Spleen (tissue), 11 donors: ENCODE results near the gene ADAM19. TPM values are rescaled to one million over a fixed set of nuclear protein-coding genes. Genes with fewer than 3 reads are reported as not detected.

Experiments
- DNase-seq: peaks from one replicate; pipeline ENCODE4 v3.0.0-alpha.2; 2020
- H3K27ac ChIP-seq, 8 donors: fragments of 200-600 bp; sonication (generic) in 7 of 8; 1 replicate in 4 of 8; 2 replicates in 4 of 8; pipeline versions ENCODE4 v1.5.0 to v1.8.0; 2016 to 2021; ENCODE audit warnings: inconsistent platforms in 4 of 8, mild to moderate bottlenecking in 4 of 8, moderate library complexity in 1 of 8
- H3K27me3 ChIP-seq, 7 donors: fragments of 200-600 bp; sonication (generic) in 6 of 7; replicated peaks in 1 of 7; 1 replicate in 4 of 7; 2 replicates in 3 of 7; pipeline versions ENCODE4 v1.5.0 to v1.8.0; 2016 to 2021; ENCODE audit warnings: inconsistent platforms in 3 of 7, mild to moderate bottlenecking in 1 of 7
- H3K36me3 ChIP-seq, 6 donors: fragments of 200-600 bp; sonication (generic) in 5 of 6; 1 replicate in 4 of 6; 2 replicates in 2 of 6; pipeline versions ENCODE4 v1.5.0 to v1.8.0; 2016 to 2021; ENCODE audit warnings: inconsistent platforms in 2 of 6
- H3K4me1 ChIP-seq, 6 donors: fragments of 200-600 bp; sonication (generic) in 5 of 6; 1 replicate in 3 of 6; 2 replicates in 3 of 6; pipeline versions ENCODE4 v1.5.0 to v1.8.0; 2016 to 2021; ENCODE audit warnings: inconsistent platforms in 3 of 6
- H3K4me3 ChIP-seq, 8 donors: fragments of 200-600 bp; sonication (generic) in 7 of 8; 1 replicate in 4 of 8; 2 replicates in 4 of 8; pipeline versions ENCODE4 v1.5.0 to v1.8.0; 2016 to 2021; ENCODE audit warnings: inconsistent platforms in 4 of 8, mild to moderate bottlenecking in 4 of 8, moderate library complexity in 2 of 8
- H3K9me3 ChIP-seq, 8 donors: fragments of 200-600 bp; sonication (generic) in 7 of 8; 1 replicate in 4 of 8; 2 replicates in 4 of 8; pipeline versions ENCODE4 v1.5.0 to v1.8.0; 2016 to 2021; ENCODE audit warnings: inconsistent platforms in 4 of 8
- CTCF ChIP-seq, 11 experiments: fragments of 200-600 bp in 7 of 11; fragments of 450-650 bp in 4 of 11; sonication (generic) in 4 of 11; IDR thresholded peaks in 8 of 11; conservative IDR thresholded peaks in 3 of 11; 1 replicate in 7 of 11; 2 replicates in 4 of 11; pipeline versions ENCODE4 v1.4.0 to v1.8.0; 2016 to 2021; ENCODE audit warnings: antibody characterized with exemption in 11 of 11, inconsistent platforms in 4 of 11, mild to moderate bottlenecking in 1 of 11
- POLR2A ChIP-seq, 3 donors: fragments of 450-650 bp; IDR thresholded peaks; one replicate each; pipeline ENCODE4 v1.5.1; 2017; ENCODE audit warnings: antibody characterized with exemption in 3 of 3, mild to moderate bottlenecking in 1 of 3
- POLR2AphosphoS5 ChIP-seq, 3 donors: sonication (generic); formaldehyde crosslinking; IDR thresholded peaks; one replicate each; pipeline ENCODE4 v1.5.1; 2017; ENCODE audit warnings: antibody characterized with exemption in 3 of 3
- WGBS, 5 donors: extraction: QIAGEN DNeasy Blood & Tissue Kit in 3 of 5; methylation state at CpG; one replicate each; pipeline versions ENCODE4 v1.1.5 to v1.1.7; 2013 to 2018; 5-methylcytosine and 5-hydroxymethylcytosine counted together
- intact Hi-C: fragments of 100-400 bp; cut with DNase I; formaldehyde crosslinking; loops from one replicate; pipeline ENCODE4 v1.15.0; 2023; ENCODE audit warnings: low total_unique reads
- polyA plus RNA-seq, 3 donors: library from polyadenylated mRNA; stranded (reverse); fragments of 200-250 nt; gene quantifications; one replicate each; pipeline ENCODE4 v1.2.1, GENCODE V29; 2013
- total RNA-seq, 7 donors: library from RNA; depleted of rRNA in 3 of 7; stranded (reverse); fragments of >200 nt in 3 of 7; fragmentation: NEBNext Ultra II Directional in 4 of 7; extraction: Animal tissue kit (Norgen Biotek cat#: 25700) in 4 of 7; gene quantifications; one replicate each; pipeline versions ENCODE4 v1.1.0 to v1.2.1, GENCODE V29; 2016 to 2021
- donor health status: healthy with polysubstance abuse.
- donor health status: DM: no; HTN: no; CAD: no; lungs with moderate emphysema.
- donor health status: DM: no; HTN: no; CAD: no.
- donor health status: Bipolar disorder and iron deficiency.
- donor health status: healthy.
- donor health status: DM: no; HTN: no; CAD: no.
- donor health status: DM: yes; HTN: yes; CAD: no.

ADAM19 gene
- total and polyA plus RNA-seq, 10 donors, result 10.9 to 71.1 (median 51.5) TPM

- intact Hi-C loops, result no loop called here
Measured at GRCh38 chr5:157543825-157544622, 31.6 kb downstream of the ADAM19 start.

GRCh38 chr5:157542282-157543000, 33.1 kb downstream of the ADAM19 start:
- H3K27me3 ChIP-seq, result no peaks in the 10 kb centered on the region
- peaks cover 46 to 100% (median 86%) of the 10 kb centered on the region in 6 donors for H3K4me1 ChIP-seq
- no peak overlapping the region for H3K4me3 ChIP-seq
- TF ChIP-seq POLR2A (IDR thresholded peaks at IDR 0.05) (no peak), POLR2AphosphoS5 (IDR thresholded peaks at IDR 0.05) (peak in 1 of 3 donors; percentile 16)
- intact Hi-C loops, result no loop called here
- H3K27ac ChIP-seq, result peak overlapping the region; percentile 56 to 91 (median 80)
- no peaks in the 10 kb centered on the region for H3K9me3 ChIP-seq
- DNase-seq, result no peak
- WGBS, 5 donors, result 88 to 96% (median 93%) methylated on average over 14 of the region's 14 CpGs
- peaks cover 0 to 5% (median 2%) of the 10 kb centered on the region in 6 donors for H3K36me3 ChIP-seq

More at GRCh38 chr5:157543825-157544622, 31.6 kb downstream of the ADAM19 start:
- no peak for DNase-seq
- H3K4me1 ChIP-seq, result peaks cover 61 to 100% (median 97%) of the 10 kb centered on the region in 6 donors
- TF ChIP-seq POLR2AphosphoS5 (IDR thresholded peaks at IDR 0.05) (peak in 1 of 3 donors; percentile 55), POLR2A (IDR thresholded peaks at IDR 0.05) (no peak)
- no peaks in the 10 kb centered on the region for H3K36me3 ChIP-seq
- no peaks in the 10 kb centered on the region for H3K9me3 ChIP-seq
- H3K27ac ChIP-seq, result peak overlapping the region; percentile 29 to 91 (median 80)
- no peaks in the 10 kb centered on the region for H3K27me3 ChIP-seq
- peak overlapping the region in 1 of 8 donors; percentile 36 for H3K4me3 ChIP-seq
- 52 to 75% (median 65%) methylated on average over 10 of the region's 10 CpGs for WGBS, 5 donors

- TF ChIP-seq CTCF (IDR thresholded peaks at IDR 0.05 in 8 of 11, conservative IDR thresholded peaks at IDR 0.05 in 3 of 11) (no peak), POLR2AphosphoS5 (IDR thresholded peaks at IDR 0.05) (no peak), POLR2A (IDR thresholded peaks at IDR 0.05) (no peak)
- Histone ChIP-seq H3K4me3 (peak overlapping the region in 4 of 8 donors; percentile 8 to 57 (median 18)), H3K27me3 (no peaks in the 10 kb centered on the region), H3K9me3 (no peaks in the 10 kb centered on the region), H3K4me1 (peaks cover 37 to 99% (median 78%) of the 10 kb centered on the region in 6 donors), H3K27ac (peak overlapping the region; percentile 56 to 91 (median 80)), H3K36me3 (peaks cover 0 to 14% (median 10%) of the 10 kb centered on the region in 6 donors)
- intact Hi-C loops, result no loop called here
- no peak for DNase-seq
- WGBS, 5 donors, result 44 to 46% (median 44%) methylated on average over 6 of the region's 6 CpGs
Measured at GRCh38 chr5:157541447-157542118, 34.0 kb downstream of the ADAM19 start.

GRCh38 chr5:157540707-157541446, 34.7 kb downstream of the ADAM19 start:
- Histone ChIP-seq H3K27ac (peak overlapping the region; percentile 56 to 91 (median 80)), H3K27me3 (no peaks in the 10 kb centered on the region), H3K9me3 (no peaks in the 10 kb centered on the region), H3K36me3 (peaks cover 0 to 21% (median 16%) of the 10 kb centered on the region in 6 donors), H3K4me1 (peaks cover 34 to 99% (median 71%) of the 10 kb centered on the region in 6 donors), H3K4me3 (peak overlapping the region in 4 of 8 donors; percentile 8 to 57 (median 18))
- 21 to 49% (median 33%) methylated on average over 10 to 11 of the region's 11 CpGs for WGBS, 5 donors
- intact Hi-C loops, result no loop called here
- peak; percentile 83 for DNase-seq
- TF ChIP-seq POLR2A (IDR thresholded peaks at IDR 0.05) (peak in 1 of 3 donors; percentile 33), POLR2AphosphoS5 (IDR thresholded peaks at IDR 0.05) (peak; percentile 69 to 82 (median 81)), CTCF (IDR thresholded peaks at IDR 0.05 in 8 of 11, conservative IDR thresholded peaks at IDR 0.05 in 3 of 11) (no peak)
